Activated naive CD8-positive, alpha-beta T cell (primary cell): ENCODE measurements around the gene CRYL1.

ENCODE experiments used
- H3K27ac Mint-ChIP-seq: one replicate; pipeline ENCODE4 v1.8.0; 2021; ENCODE audit warnings: mixed read lengths
- H3K27me3 Mint-ChIP-seq: one replicate; pipeline ENCODE4 v1.8.0; 2021; ENCODE audit warnings: mixed read lengths
- H3K36me3 Mint-ChIP-seq: one replicate; pipeline ENCODE4 v1.8.0; 2021; ENCODE audit warnings: mixed read lengths
- H3K4me1 Mint-ChIP-seq: one replicate; pipeline ENCODE4 v1.8.0; 2021; ENCODE audit warnings: low read depth, mixed read lengths
- H3K4me3 Mint-ChIP-seq: one replicate; pipeline ENCODE4 v1.8.0; 2021; ENCODE audit warnings: mild to moderate bottlenecking, mixed read lengths
- H3K9me3 Mint-ChIP-seq: one replicate; pipeline ENCODE4 v1.8.0; 2021; ENCODE audit warnings: low read depth, mixed read lengths

CRYL1 gene

DNA sequence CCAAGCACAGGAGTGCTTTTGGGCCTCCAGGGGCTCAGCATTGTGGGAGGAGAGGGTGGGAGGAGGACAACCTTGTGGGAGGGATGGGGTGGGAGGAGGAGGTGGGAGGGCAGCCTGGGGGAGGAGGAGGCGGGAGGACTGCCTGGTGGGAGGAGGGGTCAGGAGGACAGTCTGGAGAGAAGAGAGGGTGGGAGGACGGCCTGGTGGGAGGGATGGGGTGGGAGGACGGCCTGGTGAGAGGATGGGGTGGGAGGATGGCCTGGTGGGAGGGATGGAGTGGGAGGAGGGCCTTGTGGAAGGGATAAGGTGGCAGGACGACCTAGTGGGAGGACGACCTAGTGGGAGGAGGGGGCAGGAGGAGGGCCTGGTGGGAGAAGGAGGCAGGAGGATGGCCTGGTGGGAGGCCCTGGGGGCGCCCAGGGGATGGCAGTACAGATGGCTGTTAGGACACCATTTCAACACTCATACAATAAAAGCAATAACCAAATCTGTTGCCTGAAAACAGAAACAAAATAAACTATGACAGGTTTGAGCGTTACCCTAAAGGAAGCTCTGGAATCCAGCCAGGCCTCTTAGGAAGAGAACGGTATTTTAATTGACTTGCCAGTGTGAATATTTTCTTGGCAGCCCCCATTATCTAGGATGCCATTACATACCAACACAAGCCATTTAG, 63.7 kb downstream of the CRYL1 start:
- Mint-ChIP-seq H3K9me3 (no peaks in the 10 kb centered on the region), H3K27me3 (no peaks in the 10 kb centered on the region), H3K27ac (no peak overlapping the region), H3K4me3 (no peak overlapping the region), H3K4me1 (peaks cover 48% of the 10 kb centered on the region), H3K36me3 (no peaks in the 10 kb centered on the region)

DNA sequence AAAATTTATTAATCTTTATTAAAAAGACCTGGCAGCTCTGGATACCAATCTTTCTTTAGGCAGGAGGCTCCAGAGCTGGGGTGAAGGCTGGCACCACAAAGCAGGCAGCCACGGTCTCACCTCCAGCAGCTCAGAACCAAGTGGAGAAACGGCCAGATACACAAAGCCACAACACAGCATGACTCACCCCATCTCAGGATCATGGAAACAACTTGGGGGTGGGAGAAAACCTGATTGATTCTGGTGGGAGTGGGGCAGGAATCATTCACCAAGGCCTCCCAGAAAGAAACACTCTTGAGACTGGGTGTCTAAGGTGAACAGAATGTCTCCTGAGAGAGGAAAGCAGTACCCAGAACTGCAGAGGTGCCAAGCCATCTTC, 64.2 kb downstream of the CRYL1 start:
- H3K4me1 Mint-ChIP-seq: peaks cover 51% of the 10 kb centered on the region
- H3K27me3 Mint-ChIP-seq: no peaks in the 10 kb centered on the region
- peak overlapping the region; percentile 50 for H3K27ac Mint-ChIP-seq
- no peaks in the 10 kb centered on the region for H3K36me3 Mint-ChIP-seq
- H3K4me3 Mint-ChIP-seq: peak overlapping the region; percentile 44
- H3K9me3 Mint-ChIP-seq: no peaks in the 10 kb centered on the region

GRCh38 chr13:20460761-20461160, 64.9 kb downstream of the CRYL1 start:
- no peaks in the 10 kb centered on the region for H3K27me3 Mint-ChIP-seq
- H3K4me1 Mint-ChIP-seq: peaks cover 49% of the 10 kb centered on the region
- H3K27ac Mint-ChIP-seq: no peak overlapping the region
- no peak overlapping the region for H3K4me3 Mint-ChIP-seq
- no peaks in the 10 kb centered on the region for H3K36me3 Mint-ChIP-seq
- H3K9me3 Mint-ChIP-seq: no peaks in the 10 kb centered on the region

DNA sequence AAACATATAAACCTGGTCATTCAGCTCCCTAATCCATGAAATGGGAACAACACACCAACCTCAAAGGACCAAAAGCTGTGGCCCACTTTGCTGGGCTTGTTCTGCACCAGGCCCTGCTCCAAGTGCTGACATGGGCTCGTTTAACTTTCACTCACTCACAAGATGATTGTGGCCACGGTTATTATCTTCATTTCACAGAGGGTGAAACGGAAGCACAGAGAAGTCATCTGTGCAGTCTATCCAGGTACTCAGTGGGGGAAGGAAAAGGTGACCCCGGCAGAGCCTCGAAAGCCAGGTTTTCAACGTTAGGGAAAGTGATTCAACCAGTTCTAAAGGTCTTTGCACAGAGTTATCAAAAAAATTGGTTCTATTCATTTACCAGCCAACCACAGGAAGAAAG, 68.0 kb downstream of the CRYL1 start:
- H3K27me3 Mint-ChIP-seq: no peaks in the 10 kb centered on the region
- no peak overlapping the region for H3K27ac Mint-ChIP-seq
- no peaks in the 10 kb centered on the region for H3K36me3 Mint-ChIP-seq
- peaks cover 39% of the 10 kb centered on the region for H3K4me1 Mint-ChIP-seq
- no peak overlapping the region for H3K4me3 Mint-ChIP-seq
- H3K9me3 Mint-ChIP-seq: no peaks in the 10 kb centered on the region

GRCh38 chr13:20456737-20457136, 68.9 kb downstream of the CRYL1 start:
- Mint-ChIP-seq H3K4me3 (no peak overlapping the region), H3K9me3 (no peaks in the 10 kb centered on the region), H3K27me3 (no peaks in the 10 kb centered on the region), H3K27ac (no peak overlapping the region), H3K4me1 (peaks cover 38% of the 10 kb centered on the region), H3K36me3 (no peaks in the 10 kb centered on the region)

- Mint-ChIP-seq H3K4me1 (peaks cover 13% of the 10 kb centered on the region), H3K27me3 (no peaks in the 10 kb centered on the region), H3K4me3 (no peak overlapping the region), H3K27ac (no peak overlapping the region), H3K36me3 (peaks cover 23% of the 10 kb centered on the region), H3K9me3 (peaks cover 20% of the 10 kb centered on the region)
Observed at GRCh38 chr13:20451397-20451796, 74.3 kb downstream of the CRYL1 start.

- H3K36me3 Mint-ChIP-seq: peaks cover 28% of the 10 kb centered on the region
- H3K4me1 Mint-ChIP-seq: peaks cover 15% of the 10 kb centered on the region
- peaks cover 20% of the 10 kb centered on the region for H3K9me3 Mint-ChIP-seq
- no peaks in the 10 kb centered on the region for H3K27me3 Mint-ChIP-seq
- H3K27ac Mint-ChIP-seq: no peak overlapping the region
- H3K4me3 Mint-ChIP-seq: no peak overlapping the region
Observed at GRCh38 chr13:20448470-20448869, 77.2 kb downstream of the CRYL1 start.

DNA sequence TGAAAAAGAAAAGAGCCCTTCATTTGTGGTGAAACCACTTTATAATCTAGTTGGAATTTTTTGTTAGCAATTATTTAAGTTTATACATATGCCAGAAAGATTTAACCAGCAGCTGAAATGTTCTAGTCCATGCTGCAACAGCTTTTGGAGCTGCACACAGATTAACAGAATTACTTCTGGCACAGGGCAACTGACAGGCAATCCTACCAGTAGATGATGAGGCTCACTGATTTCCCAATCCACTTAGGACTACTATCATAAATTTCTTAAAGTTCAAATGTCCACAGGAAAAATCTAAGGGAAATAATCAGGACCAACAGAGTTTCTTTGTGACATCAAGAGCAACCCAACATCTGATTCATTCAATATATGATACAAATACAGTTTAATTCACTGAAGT, 78.8 kb downstream of the CRYL1 start:
- H3K36me3 Mint-ChIP-seq: peaks cover 28% of the 10 kb centered on the region
- H3K4me3 Mint-ChIP-seq: no peak overlapping the region
- no peaks in the 10 kb centered on the region for H3K27me3 Mint-ChIP-seq
- peaks cover 23% of the 10 kb centered on the region for H3K4me1 Mint-ChIP-seq
- no peak overlapping the region for H3K27ac Mint-ChIP-seq
- H3K9me3 Mint-ChIP-seq: peaks cover 20% of the 10 kb centered on the region

DNA sequence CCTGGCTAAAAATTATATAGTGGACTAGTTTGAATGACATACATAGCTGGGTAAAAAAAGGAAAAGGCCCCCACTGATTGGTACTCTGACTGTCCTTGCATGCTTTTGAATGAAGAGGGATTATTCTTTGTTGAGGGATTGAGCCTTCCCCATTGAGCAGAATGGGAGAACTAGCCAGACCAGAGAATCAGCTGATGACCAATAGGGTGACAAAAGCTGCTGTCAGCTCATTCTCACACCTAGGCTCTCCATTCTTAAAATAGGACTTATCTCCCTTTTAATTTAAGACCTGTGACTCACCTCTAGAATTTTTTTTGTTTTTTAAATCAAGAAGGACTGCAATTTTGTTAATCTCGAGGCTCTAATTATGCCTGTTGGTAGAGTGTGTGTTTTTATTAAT, 79.3 kb downstream of the CRYL1 start:
- Mint-ChIP-seq H3K4me3 (no peak overlapping the region), H3K9me3 (peaks cover 20% of the 10 kb centered on the region), H3K36me3 (peaks cover 28% of the 10 kb centered on the region), H3K27me3 (no peaks in the 10 kb centered on the region), H3K4me1 (peaks cover 19% of the 10 kb centered on the region), H3K27ac (no peak overlapping the region)

DNA sequence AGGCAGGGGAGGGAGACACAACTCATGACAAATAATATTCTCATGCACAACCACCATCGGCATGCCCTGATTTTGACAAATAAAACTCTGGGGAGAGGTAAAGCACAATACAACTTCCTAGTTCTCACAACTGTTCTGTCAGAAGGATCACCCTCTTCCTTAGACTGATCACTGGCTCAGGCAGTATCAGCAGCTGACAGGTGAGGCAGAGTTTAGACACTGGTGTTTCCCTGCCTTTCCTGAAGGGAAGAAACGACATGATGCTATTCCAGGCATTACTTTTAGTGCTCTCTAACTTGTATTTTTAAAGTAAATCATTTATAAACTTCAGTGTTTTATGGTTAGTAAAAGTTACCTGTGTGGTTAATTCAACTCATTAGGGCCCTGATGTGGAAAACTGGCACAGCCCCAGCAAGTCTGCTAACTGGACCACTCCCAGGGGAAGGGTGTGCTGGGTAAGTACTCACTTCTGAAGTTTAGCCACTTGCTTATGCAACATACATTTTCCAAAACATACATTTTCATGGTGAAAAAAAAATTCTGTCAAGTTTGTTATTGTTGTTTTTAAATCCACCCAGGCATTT, 82.8 kb downstream of the CRYL1 start:
- Mint-ChIP-seq H3K27ac (no peak overlapping the region), H3K27me3 (no peaks in the 10 kb centered on the region), H3K4me3 (no peak overlapping the region), H3K9me3 (peaks cover 8% of the 10 kb centered on the region), H3K4me1 (peaks cover 16% of the 10 kb centered on the region), H3K36me3 (peaks cover 30% of the 10 kb centered on the region)

GRCh38 chr13:20442375-20442774, 83.3 kb downstream of the CRYL1 start:
- H3K27me3 Mint-ChIP-seq: no peaks in the 10 kb centered on the region
- H3K4me3 Mint-ChIP-seq: no peak overlapping the region
- H3K4me1 Mint-ChIP-seq: peaks cover 16% of the 10 kb centered on the region
- peaks cover 26% of the 10 kb centered on the region for H3K36me3 Mint-ChIP-seq
- peaks cover 4% of the 10 kb centered on the region for H3K9me3 Mint-ChIP-seq
- H3K27ac Mint-ChIP-seq: no peak overlapping the region

DNA sequence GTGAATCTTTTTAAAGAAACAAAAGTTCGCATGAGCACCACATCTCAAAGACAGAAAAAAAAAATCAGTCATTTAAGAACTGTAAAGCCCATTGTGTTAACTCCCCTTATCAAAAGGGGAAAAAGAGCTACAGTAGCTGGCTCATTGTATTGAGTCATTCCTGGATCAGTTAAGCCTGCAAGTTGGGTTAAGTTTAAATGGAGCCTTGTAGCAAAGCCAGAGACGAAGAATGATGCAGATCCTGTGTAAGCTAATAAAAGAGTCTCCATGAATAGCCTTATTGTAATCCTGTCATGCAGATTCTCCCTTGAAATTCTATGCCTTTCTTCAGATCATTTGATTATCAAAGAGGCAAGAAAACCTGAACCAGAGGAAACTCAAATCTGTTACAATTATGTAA, 83.8 kb downstream of the CRYL1 start:
- Mint-ChIP-seq H3K4me1 (peaks cover 16% of the 10 kb centered on the region), H3K36me3 (peaks cover 21% of the 10 kb centered on the region), H3K9me3 (no peaks in the 10 kb centered on the region), H3K27me3 (no peaks in the 10 kb centered on the region), H3K27ac (no peak overlapping the region), H3K4me3 (no peak overlapping the region)

- no peak overlapping the region for H3K27ac Mint-ChIP-seq
- no peak overlapping the region for H3K4me3 Mint-ChIP-seq
- no peaks in the 10 kb centered on the region for H3K27me3 Mint-ChIP-seq
- H3K9me3 Mint-ChIP-seq: no peaks in the 10 kb centered on the region
- H3K36me3 Mint-ChIP-seq: peaks cover 20% of the 10 kb centered on the region
- H3K4me1 Mint-ChIP-seq: peaks cover 16% of the 10 kb centered on the region
Observed at GRCh38 chr13:20441056-20441455, 84.6 kb downstream of the CRYL1 start.

- Mint-ChIP-seq H3K27me3 (no peaks in the 10 kb centered on the region), H3K4me3 (no peak overlapping the region), H3K4me1 (peaks cover 16% of the 10 kb centered on the region), H3K36me3 (peaks cover 20% of the 10 kb centered on the region), H3K27ac (no peak overlapping the region), H3K9me3 (no peaks in the 10 kb centered on the region)
Observed at GRCh38 chr13:20439261-20439660, 86.4 kb downstream of the CRYL1 start.

DNA sequence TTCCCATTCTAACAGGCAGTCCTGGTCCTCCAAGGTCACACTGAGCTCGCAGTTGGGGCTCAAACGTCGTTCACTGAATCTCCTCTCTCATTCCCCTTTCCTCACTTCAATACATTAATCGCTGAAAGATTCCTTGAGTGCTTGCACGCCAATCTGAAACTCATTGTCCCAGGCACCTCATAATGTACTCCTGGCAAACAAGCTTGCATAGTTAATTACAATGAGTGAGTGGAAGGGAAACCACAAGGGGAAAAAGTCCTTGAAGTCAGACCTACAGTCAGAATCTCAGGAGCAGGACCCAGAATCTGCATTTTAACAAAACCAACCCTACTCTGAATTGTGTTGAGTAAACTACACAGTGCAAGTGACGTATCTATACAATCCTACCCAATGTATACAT, 86.9 kb downstream of the CRYL1 start:
- H3K4me3 Mint-ChIP-seq: no peak overlapping the region
- peaks cover 16% of the 10 kb centered on the region for H3K4me1 Mint-ChIP-seq
- peaks cover 20% of the 10 kb centered on the region for H3K36me3 Mint-ChIP-seq
- H3K27me3 Mint-ChIP-seq: no peaks in the 10 kb centered on the region
- H3K9me3 Mint-ChIP-seq: no peaks in the 10 kb centered on the region
- no peak overlapping the region for H3K27ac Mint-ChIP-seq

- Mint-ChIP-seq H3K27me3 (no peaks in the 10 kb centered on the region), H3K36me3 (peaks cover 20% of the 10 kb centered on the region), H3K27ac (no peak overlapping the region), H3K4me1 (no peaks in the 10 kb centered on the region), H3K9me3 (no peaks in the 10 kb centered on the region), H3K4me3 (no peak overlapping the region)
Observed at GRCh38 chr13:20436505-20436904, 89.2 kb downstream of the CRYL1 start.
